ENCODE data around the gene TMCC1.

- no peak for TF ChIP-seq PATZ1 (CRISPR knock-in tag; IDR thresholded peaks at IDR 0.05; ENCODE audit: borderline replicate concordance)
- TF ChIP-seq ZC3H10 (CRISPR knock-in tag; IDR thresholded peaks at IDR 0.05), result no peak
- TF ChIP-seq SNAI2 (CRISPR knock-in tag; IDR thresholded peaks at IDR 0.05), result no peak
- TF ChIP-seq CSDC2 (CRISPR knock-in tag; IDR thresholded peaks at IDR 0.05), result no peak
- TF ChIP-seq RARB (CRISPR knock-in tag; IDR thresholded peaks at IDR 0.05), result no peak
- no peak for TF ChIP-seq TCF4 (CRISPR knock-in tag; IDR thresholded peaks at IDR 0.05; ENCODE audit: borderline replicate concordance)
- no peak for TF ChIP-seq CREB5 (CRISPR knock-in tag; IDR thresholded peaks at IDR 0.05; ENCODE audit: low read depth)
- no peak for TF ChIP-seq ISL1 (CRISPR knock-in tag; IDR thresholded peaks at IDR 0.05)
- no peak for TF ChIP-seq ZNF565 (CRISPR knock-in tag; conservative IDR thresholded peaks at IDR 0.05; ENCODE audit: low read depth)
Measured at GRCh38 chr3:129606636-129607390, 286.7 kb downstream of the TMCC1 start, which contains the start of gene PLXND1.
